Nucleus accumbens (tissue), 56 donors: ENCODE results near the gene ST6GAL1.
A peak's percentile ranks its signal among the peaks of the same experiment; 100 is the strongest.
"Not testable (repeated sequence)": the region's sequence is repeated elsewhere in the genome, so short reads cannot be mapped to it uniquely, and the experiment has no call there.

Experiments used
- DNase-seq, 56 donors: peaks; one replicate each; lab custom pipeline; 2025; lab: John Stamatoyannopoulos, UW

ST6GAL1 gene

GRCh38 chr3:186991470-186991869, 61.1 kb downstream of the ST6GAL1 start:
- DNase-seq, result no peak

DNA sequence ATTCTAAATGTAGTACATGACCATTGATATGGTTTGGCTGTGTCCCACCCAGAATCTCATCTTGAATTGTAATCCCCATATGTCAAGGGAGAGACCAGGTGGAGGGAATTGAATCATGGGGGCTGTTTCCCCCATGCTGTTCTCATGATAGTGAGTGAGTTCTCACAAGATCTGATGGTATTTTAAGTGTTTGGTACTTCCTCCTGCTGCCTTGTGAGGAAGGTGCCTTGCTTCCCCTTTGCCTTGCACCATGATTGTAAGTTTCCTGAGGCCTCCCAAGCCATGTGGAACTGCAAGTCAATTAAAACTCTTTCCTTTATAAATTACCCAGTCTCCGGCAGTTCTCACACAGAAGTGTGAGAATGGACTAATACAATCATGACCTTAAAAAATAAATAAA, 61.8 kb downstream of the ST6GAL1 start:
- DNase-seq, result not testable (repeated sequence)

GRCh38 chr3:186993210-186993782, 63.0 kb downstream of the ST6GAL1 start:
- no peak for DNase-seq

DNA sequence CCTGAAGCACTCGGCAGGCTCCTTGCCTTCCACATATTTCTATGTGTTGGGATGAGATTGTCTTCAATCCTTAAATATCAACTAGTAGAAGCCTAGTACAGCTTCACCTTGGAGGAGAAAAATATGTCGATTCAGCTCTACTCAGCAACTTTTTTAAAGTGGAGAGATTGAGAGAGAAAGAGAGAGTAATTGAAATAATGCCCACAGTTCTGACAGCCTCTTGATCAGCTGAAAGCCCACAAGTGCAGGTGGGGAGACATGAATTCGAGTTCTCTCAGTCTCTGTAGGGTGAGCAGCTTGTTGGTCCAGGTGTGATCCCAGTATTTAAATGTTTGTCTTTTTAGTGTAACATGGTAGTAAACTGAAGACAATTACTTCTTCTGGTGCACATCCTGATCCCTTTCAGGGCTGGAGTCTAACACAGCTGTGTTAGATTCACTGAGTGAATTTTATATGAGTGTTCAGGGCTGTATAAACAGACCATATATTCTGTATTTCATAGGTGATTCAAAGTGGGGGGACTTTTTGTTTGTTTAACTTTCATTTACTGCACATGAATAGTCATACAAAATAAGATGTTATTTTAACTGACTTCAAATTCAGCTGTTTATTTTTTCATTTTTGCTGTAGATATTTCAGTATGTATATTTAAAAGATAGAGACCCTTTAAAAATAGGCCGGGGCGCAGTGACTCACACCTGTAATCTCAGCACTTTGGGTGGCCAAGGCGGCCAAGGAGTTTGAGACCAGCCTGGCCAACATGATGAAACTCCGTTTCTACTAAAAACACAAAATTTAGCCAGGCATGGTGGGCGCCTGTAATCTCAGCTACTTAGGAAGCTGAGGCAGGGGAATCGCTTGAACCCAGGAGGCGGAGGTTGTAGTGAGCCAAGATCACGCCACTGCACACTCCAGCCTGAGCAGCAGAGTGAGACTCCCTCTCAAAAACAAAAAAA, 64.0 kb downstream of the ST6GAL1 start:
- no peak for DNase-seq

DNA sequence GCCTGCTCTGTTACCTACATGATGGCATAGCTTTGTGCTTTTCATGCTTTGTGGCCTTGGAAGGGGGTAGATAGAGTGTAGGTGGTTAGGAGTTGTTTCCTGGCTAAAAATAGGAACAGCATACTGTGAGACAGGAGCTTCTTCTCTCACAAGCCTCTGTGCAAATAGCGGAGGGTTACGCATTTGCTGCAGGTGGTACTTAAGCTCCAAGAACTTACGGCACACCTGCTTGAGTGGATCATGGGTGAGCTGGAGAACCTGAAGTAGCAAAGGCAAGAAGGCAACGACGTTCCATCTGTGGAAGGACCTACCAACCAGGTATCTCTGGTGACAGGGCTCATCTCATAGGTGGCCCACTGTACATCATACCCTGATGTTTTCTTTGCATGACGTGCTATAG, 66.0 kb downstream of the ST6GAL1 start:
- no peak for DNase-seq

GRCh38 chr3:186997061-186997460, 66.7 kb downstream of the ST6GAL1 start:
- DNase-seq, result no peak

DNA sequence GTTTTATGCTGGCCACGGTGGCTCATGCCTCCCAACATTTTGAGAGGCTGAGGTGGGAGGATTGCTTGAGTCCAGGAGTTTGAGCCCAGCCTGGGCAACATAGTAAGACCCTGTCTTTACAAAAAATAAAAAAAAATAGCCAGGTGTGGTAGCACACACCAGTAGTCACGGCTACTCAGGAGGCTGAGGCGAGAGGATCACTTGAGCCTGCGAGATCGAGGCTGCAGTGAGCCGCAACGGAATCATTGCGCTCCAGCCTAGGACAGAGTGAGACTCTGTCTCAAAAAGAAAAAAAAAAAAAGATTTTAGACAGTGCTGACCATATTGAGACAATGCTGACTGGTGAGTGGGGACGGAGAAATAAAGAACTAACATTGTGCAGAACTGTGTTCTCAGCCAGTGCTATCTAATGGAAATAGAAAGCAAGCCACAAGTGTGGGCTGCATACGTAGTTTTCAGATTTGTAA, 67.2 kb downstream of the ST6GAL1 start:
- no peak for DNase-seq

DNA sequence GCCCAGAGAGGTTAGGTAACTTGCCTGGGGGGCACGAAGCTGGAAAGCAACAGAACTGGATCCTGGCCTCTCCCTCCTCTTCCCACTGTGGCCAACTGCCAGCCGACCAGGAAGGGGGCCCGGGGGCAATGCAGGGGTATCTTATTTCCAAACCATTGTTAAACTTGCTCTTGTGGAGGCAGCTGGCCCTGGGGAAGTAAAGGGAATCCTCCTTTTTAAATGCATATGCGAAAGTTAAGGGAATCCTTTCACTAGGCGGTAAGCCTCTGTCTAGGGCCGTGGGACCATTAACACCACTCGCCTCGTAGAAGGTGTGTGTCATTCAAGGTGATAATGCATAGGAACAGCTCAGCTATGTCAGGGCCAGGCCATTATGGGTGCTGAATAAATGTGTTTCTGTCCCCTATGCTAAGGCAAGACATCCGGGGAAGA, 68.6 kb downstream of the ST6GAL1 start:
- no peak for DNase-seq

DNA sequence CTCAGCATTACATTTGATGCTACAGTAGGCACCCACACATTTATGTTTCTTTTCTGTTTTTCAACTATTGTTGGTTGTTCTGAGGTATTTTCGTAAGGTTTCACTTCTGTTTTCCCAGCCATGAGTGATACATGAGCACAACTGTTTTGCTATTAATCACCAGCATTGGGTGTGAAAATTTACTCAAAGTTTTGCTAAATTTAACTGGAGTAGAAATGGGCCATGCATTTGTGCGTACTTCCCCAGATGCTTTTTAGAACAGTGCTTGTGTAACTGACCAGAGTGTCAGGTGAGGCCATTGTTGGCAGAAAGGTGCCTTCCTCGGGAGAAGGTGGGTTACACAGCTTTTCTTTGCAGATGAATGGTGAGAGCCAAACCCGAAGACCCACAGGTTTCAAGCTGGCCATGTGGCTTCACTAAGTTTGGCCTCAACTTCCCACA, 70.4 kb downstream of the ST6GAL1 start:
- DNase-seq, result no peak

- no peak for DNase-seq
Observed at GRCh38 chr3:187002915-187003314, 72.6 kb downstream of the ST6GAL1 start.

DNA sequence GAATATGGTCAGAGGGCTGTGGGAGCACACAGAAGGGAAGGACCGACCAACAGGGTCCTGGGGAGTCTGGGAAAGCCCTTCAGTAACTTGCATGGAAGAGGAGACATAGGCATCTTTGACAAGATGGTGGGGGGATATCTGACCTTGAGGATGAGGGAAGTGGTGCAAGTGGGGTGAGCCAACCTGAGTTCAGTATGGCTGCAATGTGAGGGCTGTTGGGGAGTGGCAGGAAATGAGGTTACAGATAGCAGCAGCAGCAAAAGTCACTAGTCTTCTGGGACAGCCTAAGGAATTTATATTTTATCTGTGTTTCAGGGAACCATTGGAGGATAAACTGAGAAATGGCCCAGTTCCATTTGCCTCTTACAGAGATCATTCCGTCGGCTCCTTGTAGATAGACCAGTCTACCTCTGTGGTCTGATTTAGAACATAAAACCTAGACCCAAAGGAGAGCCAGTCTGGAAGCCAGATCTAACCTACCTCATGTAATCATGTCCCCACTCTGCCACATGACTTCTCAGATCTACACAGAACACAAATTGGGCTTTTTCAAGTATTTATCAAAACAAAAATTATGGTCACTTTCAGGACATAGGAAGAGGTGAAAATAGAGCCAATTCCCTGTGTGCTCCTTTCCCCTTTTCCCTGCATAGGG, 75.6 kb downstream of the ST6GAL1 start:
- no peak for DNase-seq

DNA sequence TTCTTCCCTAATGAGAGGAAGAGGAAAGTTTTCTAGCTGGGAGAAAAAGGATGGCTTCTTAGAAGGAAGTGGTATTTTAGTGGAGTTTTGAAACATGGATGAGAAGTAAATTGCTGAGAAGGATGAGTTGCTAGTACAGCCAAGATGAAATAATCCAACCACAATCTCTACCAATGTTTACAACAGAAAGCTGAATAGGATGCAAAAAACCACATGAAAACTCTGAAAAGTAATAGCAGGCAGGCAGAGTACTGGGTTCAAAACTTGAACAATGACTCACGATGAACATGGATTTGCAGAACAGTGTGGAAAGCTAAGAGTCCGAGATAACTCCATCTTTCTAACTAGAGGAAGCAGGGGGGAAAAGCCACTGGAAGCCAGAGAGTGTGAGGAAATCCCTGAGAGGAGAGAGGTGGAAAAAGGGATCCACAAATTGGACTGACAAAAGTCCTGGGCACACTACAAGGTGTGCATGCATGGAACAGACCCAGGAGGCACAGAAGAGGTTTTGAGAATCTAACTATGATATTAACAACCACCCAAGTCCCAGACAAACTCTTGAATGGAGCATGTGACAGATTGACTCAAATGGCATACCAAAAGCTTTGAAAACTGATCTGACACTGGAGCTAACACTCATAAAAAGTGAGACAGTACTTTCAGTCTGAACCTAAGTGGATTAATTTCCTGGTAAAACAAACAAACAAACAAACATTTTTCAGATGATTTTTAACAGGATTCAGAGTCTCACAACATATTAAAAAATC, 76.7 kb downstream of the ST6GAL1 start:
- DNase-seq, result no peak

- DNase-seq, result not testable (repeated sequence)
Observed at GRCh38 chr3:187010382-187010781, 80.1 kb downstream of the ST6GAL1 start.

DNA sequence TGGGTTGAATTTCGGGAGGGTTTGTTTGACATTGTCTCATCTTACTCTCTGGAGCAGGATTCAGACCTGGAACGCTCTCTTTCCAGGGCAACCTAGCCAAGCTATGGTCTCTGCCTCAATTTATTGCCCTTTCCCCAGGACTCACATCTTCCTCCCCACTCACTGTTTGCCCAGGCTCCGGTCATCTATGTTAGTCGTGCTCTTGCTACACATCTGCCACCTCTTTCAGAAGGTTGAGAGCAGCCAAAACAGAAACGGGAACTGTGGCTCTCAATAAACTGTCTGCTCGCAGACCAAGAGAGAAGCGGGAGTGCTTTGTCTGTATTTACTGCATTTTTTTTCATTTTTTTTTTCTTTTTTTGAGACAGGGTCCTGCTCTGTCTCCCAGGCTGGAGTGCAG, 81.6 kb downstream of the ST6GAL1 start:
- peak in 5 of 56 donors; percentile 12 to 26 (median 19) for DNase-seq

GRCh38 chr3:187012609-187013051, 82.3 kb downstream of the ST6GAL1 start:
- no peak for DNase-seq

DNA sequence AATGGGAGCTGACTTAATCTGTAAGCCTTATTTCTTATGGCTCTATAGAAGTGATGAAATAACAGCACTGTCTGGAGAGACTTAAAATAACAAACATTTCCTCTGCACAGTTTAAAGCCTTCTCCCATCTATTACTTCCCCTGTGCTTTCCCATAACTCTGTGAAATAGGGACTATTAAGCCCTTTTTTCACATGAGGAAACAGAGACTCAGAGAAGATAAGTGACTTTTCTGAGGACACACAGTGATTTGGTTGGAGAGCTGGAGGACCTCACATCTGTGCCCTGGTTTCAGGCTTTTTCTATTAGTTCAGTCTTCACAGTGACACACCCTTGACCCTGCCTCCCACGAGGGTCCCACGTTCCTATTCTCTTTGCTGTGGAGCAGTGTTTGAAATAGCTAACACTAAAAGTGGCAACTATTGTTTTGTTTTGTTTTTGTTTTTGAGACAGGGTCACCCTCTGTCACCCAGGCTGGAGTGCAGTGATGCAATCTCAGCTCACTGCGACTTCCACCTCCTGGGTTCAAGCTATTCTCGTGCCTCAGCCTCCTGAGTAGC, 82.9 kb downstream of the ST6GAL1 start:
- no peak for DNase-seq

DNA sequence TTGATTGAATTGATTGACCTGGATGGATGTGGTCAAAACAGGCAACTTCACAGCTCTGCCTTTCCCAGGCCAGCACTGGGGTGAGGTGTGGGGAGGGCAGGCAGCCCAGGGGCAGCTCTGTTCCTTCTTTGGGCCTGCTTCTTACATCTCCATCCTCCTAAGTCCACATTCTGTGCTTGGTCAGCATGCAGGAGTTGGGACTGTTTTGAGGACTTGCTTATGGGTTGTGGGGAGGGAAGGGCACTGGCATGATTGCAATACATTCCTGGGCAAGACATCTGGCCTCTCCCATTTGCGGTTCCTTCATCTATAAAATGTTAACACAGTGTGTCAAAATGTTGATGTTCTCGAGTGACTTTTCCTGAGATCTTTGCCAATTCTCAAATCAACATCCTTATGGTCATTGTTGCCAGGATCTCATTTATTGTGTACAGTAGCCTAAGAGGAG, 84.1 kb downstream of the ST6GAL1 start:
- no peak for DNase-seq

- no peak for DNase-seq
Observed at GRCh38 chr3:187015903-187016638, 85.7 kb downstream of the ST6GAL1 start.

DNA sequence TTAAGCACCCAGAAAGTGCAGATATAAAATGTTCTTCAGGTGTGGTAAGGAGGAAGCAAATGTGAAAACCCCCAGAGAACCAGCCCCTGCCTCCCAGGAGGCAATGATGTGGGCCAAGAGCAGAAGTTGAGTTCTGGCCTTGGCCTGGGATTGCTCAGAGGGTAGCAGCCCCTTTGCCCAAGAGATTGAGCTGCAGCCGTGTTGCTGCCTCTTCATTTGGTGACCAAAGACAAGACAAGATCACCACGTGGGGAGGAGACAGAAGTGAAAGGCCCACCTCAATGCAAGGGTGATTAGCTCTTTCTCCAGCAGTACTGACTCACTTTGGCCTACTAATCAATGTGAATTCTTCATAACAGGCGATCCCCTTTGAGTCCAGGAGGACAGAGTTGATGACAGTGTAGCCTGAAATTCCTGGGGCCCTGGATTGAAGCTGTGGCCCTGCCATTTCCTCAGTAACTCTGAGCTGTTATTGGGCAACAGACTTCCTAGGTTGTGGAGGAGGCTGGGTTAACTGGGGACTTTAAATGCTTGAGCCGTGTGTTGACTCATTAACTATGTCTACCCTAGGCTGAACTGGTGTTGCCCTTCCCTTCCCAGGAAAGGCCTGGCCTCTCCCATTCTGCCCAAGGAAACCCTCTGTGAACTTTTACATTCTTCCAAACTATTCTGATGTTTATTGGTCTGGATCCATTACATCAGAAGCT, 86.5 kb downstream of the ST6GAL1 start:
- no peak for DNase-seq
